Muscle layer of duodenum (tissue), 2 donors: ENCODE results near the gene OR3A3.

Experiments
- H3K27ac ChIP-seq: one replicate; pipeline ENCODE4 v1.7.0; 2013; ENCODE audit warnings: mild to moderate bottlenecking, low read length
- H3K27me3 ChIP-seq: one replicate; pipeline ENCODE4 v1.7.0; 2013; ENCODE audit warnings: low read depth, mild to moderate bottlenecking, control low read depth, low read length
- H3K36me3 ChIP-seq, 2 donors: one replicate each; pipeline ENCODE4 v1.7.0; 2013; ENCODE audit warnings: low read length in 2 of 2, control low read depth in 1 of 2, mild to moderate bottlenecking in 1 of 2; ENCODE audit not compliant: insufficient read depth in 2 of 2, control insufficient read depth in 1 of 2
- H3K4me1 ChIP-seq, 2 donors: one replicate each; pipeline ENCODE4 v1.7.0; 2013; ENCODE audit warnings: low read length in 2 of 2, mild to moderate bottlenecking in 2 of 2, control low read depth in 1 of 2, moderate library complexity in 1 of 2; ENCODE audit not compliant: insufficient read depth in 2 of 2, control insufficient read depth in 1 of 2
- H3K4me3 ChIP-seq, 2 donors: one replicate each; pipeline ENCODE4 v1.7.0; 2013; ENCODE audit warnings: low read length in 2 of 2, low read depth in 1 of 2, mild to moderate bottlenecking in 1 of 2
- H3K9me3 ChIP-seq, 2 donors: one replicate each; pipeline ENCODE4 v1.7.0; 2013; ENCODE audit warnings: low read length in 2 of 2, control low read depth in 1 of 2, mild to moderate bottlenecking in 1 of 2; ENCODE audit not compliant: control insufficient read depth in 1 of 2
- donor health status: healthy.

Gene OR3A3

DNA sequence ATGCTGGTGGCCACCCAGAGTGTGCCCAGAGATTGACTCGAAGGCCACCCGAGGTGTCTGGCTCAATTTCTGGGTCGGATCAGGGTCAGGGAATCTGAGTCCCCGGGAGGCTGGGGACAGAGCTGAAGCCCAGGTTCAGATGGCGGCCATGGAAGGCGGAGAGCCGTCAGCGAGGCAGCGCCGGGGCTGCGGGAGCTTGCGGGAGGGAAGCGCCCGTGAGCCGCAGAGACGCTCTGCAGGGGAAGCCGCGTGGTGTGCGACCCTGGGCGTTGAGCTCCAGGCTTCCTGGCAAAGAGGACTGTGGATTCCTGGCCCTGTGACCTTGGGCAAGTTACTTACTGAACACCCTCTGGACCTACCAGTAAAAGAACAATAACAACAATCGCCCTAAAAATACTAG lies 61.0 kb downstream of the OR3A3 start:
- no peak overlapping the region for H3K27ac ChIP-seq
- H3K9me3 ChIP-seq, result no peaks in the 10 kb centered on the region
- H3K27me3 ChIP-seq, result no peaks in the 10 kb centered on the region
- no peak overlapping the region for H3K4me3 ChIP-seq
- peaks cover 5 to 13% of the 10 kb centered on the region in 2 donors for H3K4me1 ChIP-seq
- H3K36me3 ChIP-seq, result no peaks in the 10 kb centered on the region
